ENCODE measurements around the gene PLCB2. TPM values are rescaled to one million over a fixed set of nuclear protein-coding genes. Genes with fewer than 3 reads are reported as not detected.

The PLCB2 gene
- total RNA-seq (ENCODE audit: unreplicated experiment) = 2.6 TPM
- long read RNA-seq = 0 reads

GRCh38 chr15:40307421-40308211, at the start of gene PLCB2:
TSS of gene PLCB2 (minus strand) at chr15:40307935. CDS start at chr15:40307672, 263 bp downstream.
- peak; percentile 54 for DNase-seq
- Mint-ChIP-seq H3K27ac (ENCODE audit: unreplicated experiment) (no peak within 1 kb of the TSS), H3K4me3 (ENCODE audit: unreplicated experiment) (no peak within 1 kb of the TSS), H3K9me3 (ENCODE audit: unreplicated experiment) (no peaks in the 10 kb centered on the region), H3K36me3 (ENCODE audit: unreplicated experiment) (no peaks in the 10 kb centered on the region), H3K4me1 (ENCODE audit: low read depth, unreplicated experiment) (no peaks in the 10 kb centered on the region), H3K27me3 (ENCODE audit: unreplicated experiment) (peaks cover 8% of the 10 kb centered on the region)
- TF ChIP-seq CTCF (IDR thresholded peaks at IDR 0.05; ENCODE audit: partially characterized antibody, unreplicated experiment) = no peak

- Mint-ChIP-seq H3K27me3 (ENCODE audit: unreplicated experiment) (peaks cover 21% of the 10 kb centered on the region), H3K4me3 (ENCODE audit: unreplicated experiment) (peak overlapping the region; percentile 85), H3K36me3 (ENCODE audit: unreplicated experiment) (no peaks in the 10 kb centered on the region), H3K4me1 (ENCODE audit: low read depth, unreplicated experiment) (peaks cover 49% of the 10 kb centered on the region), H3K9me3 (ENCODE audit: unreplicated experiment) (peaks cover 11% of the 10 kb centered on the region), H3K27ac (ENCODE audit: unreplicated experiment) (peak overlapping the region; percentile 87)
- DNase-seq = no peak
- TF ChIP-seq CTCF (IDR thresholded peaks at IDR 0.05; ENCODE audit: partially characterized antibody, unreplicated experiment) = no peak
Observed at GRCh38 chr15:40357246-40357645, 49.5 kb upstream of the PLCB2 start.

- peaks cover 18% of the 10 kb centered on the region for H3K27me3 Mint-ChIP-seq (ENCODE audit: unreplicated experiment)
- H3K4me1 Mint-ChIP-seq (ENCODE audit: low read depth, unreplicated experiment) = peaks cover 49% of the 10 kb centered on the region
- H3K9me3 Mint-ChIP-seq (ENCODE audit: unreplicated experiment) = peaks cover 11% of the 10 kb centered on the region
- DNase-seq = no peak
- TF ChIP-seq CTCF (IDR thresholded peaks at IDR 0.05; ENCODE audit: partially characterized antibody, unreplicated experiment) = no peak
- no peak overlapping the region for H3K4me3 Mint-ChIP-seq (ENCODE audit: unreplicated experiment)
- no peaks in the 10 kb centered on the region for H3K36me3 Mint-ChIP-seq (ENCODE audit: unreplicated experiment)
- peak overlapping the region; percentile 52 for H3K27ac Mint-ChIP-seq (ENCODE audit: unreplicated experiment)
Observed at GRCh38 chr15:40355976-40356585, 48.3 kb upstream of the PLCB2 start.

- Mint-ChIP-seq H3K4me3 (ENCODE audit: unreplicated experiment) (peak overlapping the region; percentile 67), H3K36me3 (ENCODE audit: unreplicated experiment) (no peaks in the 10 kb centered on the region), H3K9me3 (ENCODE audit: unreplicated experiment) (peaks cover 11% of the 10 kb centered on the region), H3K4me1 (ENCODE audit: low read depth, unreplicated experiment) (peaks cover 44% of the 10 kb centered on the region), H3K27ac (ENCODE audit: unreplicated experiment) (peak overlapping the region; percentile 94), H3K27me3 (ENCODE audit: unreplicated experiment) (peaks cover 17% of the 10 kb centered on the region)
- peak; percentile 81 for DNase-seq
- peak; percentile 49 for TF ChIP-seq CTCF (IDR thresholded peaks at IDR 0.05; ENCODE audit: partially characterized antibody, unreplicated experiment)
Observed at GRCh38 chr15:40354408-40355171, 46.9 kb upstream of the PLCB2 start.
